Measurements from ENCODE around the gene FURIN. TPM values are rescaled to one million over a fixed set of nuclear protein-coding genes. Genes with fewer than 3 reads are reported as not detected.
"Not testable (repeated sequence)": the region's sequence is repeated elsewhere in the genome, so short reads cannot be mapped to it uniquely, and the experiment has no call there.

FURIN gene
- polyA plus RNA-seq, 5 donors = 44.3 to 73.3 (median 57.5) TPM

DNA sequence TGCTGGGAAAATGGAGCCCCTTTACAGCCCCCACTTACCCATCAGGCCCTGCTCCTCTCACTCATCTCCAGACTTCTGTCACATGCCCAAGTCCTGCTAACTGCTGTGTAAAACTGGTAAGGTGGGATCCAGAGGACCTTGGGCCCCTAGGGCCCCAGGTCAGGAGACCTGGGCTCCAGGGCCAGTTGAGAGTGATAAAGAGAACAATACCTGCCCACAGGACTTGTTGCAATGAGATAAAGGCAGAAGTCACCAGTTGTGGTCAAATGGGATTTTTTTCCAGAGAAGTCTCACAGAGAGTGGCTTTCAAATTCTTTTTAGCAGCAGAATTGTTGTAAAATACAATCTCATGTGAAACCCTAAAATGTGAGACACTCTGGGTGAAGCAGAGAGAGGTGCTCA lies 753 bp downstream of the FURIN start:
- no peak for DNase-seq

DNA sequence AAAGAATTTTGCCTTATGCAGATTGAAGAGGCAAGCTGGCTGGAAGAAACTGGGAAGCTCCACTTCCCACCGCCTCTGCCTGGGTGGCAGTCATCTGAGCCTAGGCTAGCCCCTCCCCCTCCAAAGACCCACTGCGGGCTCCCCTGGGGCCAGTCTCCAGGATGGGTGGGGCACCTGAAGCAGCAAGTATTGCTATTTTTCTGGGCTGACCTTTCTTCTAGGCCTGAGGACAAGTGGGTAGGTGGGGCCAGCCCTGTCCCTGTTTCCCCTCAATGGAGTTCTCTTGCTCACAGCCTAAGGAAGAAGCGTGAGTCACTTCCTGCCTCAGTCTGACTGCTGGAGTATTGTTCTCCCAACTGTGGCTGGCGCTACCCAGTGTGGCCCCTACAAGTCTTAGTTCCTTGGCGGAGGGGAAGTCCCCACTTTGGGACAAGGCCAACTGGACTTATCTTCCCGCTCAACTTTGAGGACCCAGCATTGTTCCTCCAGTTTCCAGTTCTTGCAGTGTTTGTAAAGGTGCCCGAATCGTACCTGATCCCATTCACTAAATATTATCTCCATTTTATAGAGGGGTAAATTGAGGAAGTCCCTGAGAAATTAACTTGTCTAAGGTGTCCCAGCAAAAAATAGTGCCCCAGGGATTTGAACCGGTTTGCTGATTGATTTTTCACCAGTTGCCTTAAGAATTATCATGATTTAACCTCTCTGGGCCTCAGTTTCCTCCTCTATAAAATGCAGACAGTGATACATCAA lies 1.4 kb downstream of the FURIN start:
- DNase-seq = no peak

DNA sequence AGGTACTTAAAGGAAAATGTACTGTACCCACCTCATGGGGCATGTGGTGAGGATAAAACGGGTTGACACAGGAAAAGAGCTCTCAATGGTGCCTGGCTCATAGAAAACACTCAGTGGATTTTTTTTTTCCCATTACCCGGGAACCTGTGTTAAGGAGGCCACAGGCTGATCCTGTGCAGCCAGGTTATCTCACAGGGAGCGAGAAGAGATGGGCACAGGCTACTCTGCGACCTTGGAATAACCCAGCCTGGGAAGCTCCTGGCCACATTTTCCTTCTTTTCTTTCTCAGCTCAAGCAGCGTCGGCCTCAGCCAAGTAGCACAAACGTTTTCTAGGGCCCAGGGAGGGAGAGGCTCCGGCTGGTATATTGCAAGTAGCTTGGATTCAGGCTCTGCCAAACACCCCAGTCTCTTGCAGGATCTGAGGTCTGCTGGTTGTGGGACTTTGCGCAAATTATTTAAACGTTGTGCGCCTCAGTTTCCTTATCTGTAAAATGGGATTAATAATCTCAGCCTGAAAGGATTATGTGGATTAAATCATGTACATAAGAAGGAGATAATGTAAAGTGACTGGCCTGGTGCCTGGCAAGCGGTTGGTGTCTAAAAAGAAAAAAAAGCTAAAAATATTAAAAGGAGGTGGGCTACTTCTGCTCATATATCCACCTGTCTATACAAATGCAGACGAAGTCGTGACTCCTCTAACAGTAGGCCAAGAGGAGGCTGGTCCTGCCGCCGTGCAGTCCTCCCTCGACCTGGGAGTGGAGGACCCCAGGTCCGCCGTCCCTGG lies 2.2 kb downstream of the FURIN start:
- DNase-seq = no peak

DNA sequence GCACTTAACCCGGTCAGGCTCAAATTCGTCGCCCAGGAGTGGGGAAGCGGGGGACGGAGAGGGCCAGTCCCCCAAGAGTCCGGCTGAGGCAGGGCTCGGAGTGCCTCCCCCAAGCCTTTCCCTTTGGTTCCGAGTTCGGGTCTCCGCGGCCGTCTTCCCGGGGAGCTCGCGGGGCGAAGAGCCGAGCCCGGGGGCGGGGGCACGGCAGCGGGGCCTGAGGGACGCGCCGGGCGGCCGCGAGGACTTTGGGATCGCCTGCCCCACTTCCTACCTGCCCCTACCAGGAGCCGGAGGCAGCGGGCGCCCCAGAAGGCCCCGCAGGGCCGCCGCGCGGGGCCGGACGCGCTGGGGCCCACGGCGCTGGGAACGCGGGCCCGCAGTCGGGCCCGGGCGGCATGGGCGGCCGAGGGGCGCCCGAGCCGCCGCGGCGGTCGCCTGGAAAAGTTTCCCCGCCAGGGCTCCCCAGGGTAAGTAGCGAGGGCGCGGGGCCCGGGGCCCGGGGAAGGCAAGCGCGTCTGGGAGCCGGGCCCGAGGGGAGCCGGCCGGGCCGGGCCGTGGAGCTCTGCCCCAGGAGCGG lies 2.8 kb downstream of the FURIN start:
- no peak for DNase-seq

DNA sequence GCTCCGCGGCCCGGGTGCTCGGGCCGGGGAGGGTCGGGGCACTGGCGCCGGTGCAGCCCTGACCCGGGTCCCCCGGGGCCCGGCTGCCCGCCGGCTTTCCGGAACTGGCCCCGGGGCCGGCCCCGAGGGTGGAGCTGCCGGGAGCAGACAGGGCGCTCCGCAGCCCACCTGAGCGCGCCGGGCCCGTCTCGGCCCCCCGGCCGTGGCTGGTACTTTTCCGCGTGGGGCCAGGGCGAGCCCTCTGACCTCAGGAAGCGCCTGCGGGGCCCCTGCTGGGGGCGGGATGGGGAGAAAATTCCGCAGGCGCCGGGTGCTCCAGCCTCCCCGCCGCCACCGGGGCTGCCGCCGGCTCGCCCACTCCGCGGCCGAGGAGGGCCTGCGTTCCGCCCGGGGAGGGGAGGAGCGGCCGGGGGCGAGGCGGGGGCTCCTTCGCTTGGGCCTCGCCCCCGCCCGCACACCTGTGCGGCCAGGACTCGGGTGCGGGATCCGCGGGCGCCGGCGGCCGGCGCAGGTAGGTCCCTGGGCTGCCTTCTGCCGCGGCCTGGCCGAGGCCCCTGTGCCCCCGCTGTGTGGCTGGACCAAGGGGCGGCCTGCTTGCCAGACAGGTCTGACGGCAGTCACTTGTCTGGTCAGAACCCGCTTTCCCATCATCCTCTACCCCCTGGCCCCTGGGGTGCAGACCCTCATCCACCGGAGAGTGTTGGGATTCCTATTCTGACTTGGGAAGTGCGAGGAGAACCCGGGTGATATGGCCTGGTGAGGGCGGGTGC lies 3.5 kb downstream of the FURIN start:
- DNase-seq = no peak

DNA sequence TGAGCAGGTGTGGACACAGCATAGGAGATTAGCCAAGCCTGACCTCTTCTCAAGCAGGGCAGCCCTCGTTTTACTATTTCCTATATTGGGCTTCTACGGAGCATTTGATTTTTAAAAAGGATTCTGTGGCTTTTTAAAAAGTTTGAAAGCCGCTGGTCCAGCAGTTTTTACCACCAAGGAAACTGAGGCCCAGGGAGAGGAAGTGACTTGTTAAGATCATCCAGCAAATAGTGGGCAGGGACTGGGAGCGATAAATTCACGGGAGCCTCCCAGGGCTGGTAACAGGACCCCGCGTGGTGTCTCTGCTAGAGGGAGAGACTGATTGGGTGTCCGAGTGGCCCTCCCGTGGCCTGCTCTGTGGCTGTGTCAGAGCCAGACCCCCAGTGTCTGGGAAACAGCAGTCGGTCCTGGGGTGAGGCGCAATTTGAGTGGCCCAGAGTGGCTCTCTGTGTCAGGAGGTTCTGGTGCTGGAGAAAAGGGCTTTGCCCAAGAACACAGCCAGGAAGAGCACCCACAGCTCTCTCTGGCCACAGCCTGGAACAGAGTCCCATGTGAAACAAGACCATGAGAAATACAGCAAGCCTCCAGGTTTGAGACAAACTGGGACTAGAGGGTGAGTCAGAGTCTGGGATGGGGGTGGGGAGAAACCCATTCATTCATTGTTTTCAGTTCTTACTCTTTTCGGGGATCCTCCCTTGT lies 4.2 kb downstream of the FURIN start:
- no peak for DNase-seq

DNA sequence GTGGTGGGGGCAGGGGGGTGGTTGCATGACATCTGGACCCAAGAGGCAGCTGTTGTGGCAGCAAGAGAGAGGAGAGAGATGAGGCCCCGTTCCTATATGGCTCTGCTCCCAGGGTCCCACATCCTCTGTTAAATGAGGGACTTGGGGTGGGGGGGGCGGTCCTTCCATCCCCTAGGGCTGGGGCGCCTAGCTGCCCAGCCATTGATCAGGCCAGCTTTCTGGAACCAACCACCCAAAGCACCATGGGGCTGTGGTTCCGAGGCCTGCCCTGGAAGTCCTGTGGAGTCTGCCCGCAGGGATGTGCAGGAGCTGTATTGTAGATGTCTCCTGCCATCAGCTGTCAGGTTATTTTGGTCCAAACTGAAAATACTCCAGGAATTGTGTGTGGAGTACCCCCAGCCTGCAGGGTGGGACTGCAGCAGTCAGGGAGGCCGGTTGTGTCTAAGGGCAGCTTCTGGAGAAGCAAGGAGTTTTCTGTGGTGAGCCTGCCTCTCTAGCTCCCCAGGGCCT lies 5.2 kb downstream of the FURIN start:
- DNase-seq = no peak

DNA sequence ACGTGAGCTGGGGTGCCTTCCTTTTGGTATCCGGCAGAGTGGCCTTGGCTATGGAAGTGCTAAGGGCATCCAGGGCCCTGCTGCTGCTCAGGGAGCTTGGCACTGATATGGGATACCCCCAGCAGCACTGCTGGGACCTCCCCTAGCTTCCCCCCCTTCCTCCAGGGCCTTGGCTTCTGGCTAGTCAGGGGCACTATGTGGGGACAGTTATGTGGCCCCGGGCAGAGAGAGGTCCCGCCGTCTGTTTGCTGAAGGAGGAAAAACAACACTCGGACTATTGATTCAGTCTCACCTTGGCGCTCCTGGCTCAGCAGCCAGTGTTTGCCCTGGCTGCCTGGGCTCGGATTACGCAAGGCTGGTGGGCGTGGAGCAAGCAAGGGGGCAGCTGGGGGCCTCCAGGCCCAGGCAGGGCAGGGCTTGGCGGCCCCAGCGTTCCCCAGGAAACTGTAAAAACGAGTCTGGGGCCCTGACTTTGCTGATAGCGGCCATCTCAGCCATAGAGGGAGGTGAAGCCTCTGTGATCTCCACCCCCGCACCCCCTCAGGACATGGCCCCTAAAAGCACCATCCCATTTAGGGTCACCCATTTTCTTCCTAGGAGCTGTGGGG lies 5.7 kb downstream of the FURIN start:
- DNase-seq = no peak

DNA sequence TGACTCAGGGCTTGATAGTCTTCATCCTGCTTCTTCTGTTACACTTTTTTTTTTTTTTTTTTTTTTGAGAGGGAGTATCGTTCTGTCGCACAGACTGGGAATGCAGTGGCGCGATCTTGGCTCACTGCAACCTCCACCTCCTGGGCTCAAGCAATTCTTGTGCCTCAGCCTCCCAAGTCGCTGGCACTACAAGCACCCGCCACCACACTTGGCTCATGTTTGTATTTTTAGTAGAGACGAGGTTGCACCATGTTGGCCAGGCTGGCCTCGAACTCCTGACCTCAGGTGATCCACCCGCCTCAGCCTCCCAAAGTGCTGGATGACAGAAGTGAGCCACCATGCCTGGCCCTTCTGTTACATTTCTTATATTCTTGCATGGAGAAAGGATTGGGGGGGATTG lies 6.6 kb downstream of the FURIN start:
- not testable (repeated sequence) for DNase-seq

DNA sequence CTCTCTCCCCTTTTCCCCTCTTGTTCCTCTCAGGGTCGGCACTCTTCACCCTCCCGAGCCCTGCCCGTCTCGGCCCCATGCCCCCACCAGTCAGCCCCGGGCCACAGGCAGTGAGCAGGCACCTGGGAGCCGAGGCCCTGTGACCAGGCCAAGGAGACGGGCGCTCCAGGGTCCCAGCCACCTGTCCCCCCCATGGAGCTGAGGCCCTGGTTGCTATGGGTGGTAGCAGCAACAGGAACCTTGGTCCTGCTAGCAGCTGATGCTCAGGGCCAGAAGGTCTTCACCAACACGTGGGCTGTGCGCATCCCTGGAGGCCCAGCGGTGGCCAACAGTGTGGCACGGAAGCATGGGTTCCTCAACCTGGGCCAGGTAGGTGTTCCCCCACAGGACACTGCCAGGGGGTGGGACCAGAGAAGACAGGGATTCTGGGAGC lies 7.2 kb downstream of the FURIN start:
- no peak for DNase-seq

DNA sequence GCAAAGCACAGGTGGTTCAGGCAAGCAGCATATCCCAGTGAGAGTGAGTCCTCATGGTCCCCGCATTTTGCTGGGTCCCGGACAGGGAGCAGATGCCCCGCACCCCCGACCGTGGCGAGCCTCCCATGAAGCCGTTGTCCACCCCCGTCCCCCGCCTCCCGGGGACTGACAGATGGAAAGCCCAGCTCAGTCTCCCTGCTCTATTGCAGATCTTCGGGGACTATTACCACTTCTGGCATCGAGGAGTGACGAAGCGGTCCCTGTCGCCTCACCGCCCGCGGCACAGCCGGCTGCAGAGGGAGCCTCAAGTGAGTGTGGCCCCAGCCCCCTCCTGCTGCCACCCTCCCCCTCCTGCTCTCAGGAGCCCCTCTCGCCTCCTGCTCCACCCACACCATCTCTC lies 7.7 kb downstream of the FURIN start:
- no peak for DNase-seq

DNA sequence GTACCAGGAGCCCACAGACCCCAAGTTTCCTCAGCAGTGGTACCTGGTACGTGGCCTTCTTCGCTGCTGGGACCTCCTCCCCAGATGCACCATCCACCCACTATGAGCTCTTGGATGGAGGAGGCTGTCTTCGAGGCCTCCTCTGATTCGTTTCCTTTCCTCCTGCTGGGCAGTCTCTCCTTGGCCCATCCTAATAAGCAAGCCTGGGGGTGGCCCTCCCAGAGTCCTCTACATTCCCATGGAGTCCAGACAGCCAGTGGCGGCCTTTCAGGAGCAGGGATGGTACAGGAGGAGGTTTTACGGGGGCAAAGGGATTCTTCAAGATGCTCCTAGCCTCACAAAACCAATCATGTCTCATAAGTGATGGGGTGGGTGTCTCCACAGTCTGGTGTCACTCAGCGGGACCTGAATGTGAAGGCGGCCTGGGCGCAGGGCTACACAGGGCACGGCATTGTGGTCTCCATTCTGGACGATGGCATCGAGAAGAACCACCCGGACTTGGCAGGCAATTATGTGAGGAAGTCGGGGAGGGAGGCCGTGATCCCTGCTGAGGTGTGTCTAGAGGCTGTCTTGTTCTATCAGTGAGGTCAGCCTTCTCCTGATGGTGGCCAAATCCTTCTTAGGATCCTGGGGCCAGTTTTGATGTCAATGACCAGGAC lies 8.3 kb downstream of the FURIN start:
- no peak for DNase-seq

DNA sequence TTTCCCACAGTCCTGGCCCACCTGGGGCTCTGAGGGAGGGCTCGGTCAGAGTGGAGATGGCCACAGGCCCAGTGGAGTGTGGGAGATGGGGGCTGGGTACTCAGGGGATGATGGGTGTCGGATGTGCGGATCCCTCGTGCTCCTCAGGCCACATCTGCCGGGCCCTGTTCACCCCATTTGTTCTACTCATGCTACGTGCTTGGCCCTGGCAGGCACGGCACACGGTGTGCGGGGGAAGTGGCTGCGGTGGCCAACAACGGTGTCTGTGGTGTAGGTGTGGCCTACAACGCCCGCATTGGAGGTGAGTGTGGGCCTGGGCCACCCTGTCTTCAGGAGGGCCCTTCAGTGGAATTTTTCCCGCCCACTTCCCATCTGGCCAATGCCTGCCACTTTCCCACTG lies 8.9 kb downstream of the FURIN start:
- no peak for DNase-seq

DNA sequence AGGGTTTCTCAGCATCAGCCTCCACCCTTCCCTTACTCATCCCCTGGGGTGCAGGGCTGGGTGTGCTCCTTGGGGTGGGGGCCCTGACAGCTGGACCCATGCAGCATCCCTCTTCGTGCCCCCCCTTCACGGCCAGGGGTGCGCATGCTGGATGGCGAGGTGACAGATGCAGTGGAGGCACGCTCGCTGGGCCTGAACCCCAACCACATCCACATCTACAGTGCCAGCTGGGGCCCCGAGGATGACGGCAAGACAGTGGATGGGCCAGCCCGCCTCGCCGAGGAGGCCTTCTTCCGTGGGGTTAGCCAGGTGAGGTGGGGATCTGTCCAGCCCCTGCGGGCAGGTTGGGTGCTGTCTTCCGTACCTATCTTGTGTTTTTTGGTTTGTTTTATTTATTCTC lies 9.6 kb downstream of the FURIN start:
- no peak for DNase-seq

DNA sequence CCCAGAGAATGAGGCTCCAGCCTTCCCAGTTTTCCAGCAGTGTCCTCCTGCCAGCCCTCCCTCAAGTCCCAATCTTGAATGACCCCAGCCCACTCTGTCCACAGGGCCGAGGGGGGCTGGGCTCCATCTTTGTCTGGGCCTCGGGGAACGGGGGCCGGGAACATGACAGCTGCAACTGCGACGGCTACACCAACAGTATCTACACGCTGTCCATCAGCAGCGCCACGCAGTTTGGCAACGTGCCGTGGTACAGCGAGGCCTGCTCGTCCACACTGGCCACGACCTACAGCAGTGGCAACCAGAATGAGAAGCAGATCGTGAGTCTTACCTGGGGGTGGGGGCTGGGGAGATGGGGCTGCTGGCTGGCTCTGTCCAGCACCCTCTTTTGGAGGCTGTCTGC lies 10.3 kb downstream of the FURIN start:
- DNase-seq = no peak

DNA sequence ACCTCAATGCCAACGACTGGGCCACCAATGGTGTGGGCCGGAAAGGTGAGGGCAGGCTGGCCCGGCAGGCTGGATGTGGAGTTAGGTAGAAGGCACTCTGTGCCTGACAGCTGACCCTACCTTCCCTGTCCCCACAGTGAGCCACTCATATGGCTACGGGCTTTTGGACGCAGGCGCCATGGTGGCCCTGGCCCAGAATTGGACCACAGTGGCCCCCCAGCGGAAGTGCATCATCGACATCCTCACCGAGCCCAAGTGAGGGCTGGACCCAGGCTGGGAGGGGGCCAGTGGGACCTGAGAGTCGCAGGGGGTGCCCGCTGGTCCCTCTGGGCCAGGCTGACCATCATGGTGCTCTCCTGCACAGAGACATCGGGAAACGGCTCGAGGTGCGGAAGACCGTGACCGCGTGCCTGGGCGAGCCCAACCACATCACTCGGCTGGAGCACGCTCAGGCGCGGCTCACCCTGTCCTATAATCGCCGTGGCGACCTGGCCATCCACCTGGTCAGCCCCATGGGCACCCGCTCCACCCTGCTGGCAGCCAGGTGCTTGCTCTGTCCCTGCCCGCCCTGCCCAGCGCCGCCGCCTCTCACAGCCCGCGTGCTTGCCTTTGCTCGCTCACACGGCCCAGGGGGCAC lies 11.5 kb downstream of the FURIN start:
- no peak for DNase-seq

DNA sequence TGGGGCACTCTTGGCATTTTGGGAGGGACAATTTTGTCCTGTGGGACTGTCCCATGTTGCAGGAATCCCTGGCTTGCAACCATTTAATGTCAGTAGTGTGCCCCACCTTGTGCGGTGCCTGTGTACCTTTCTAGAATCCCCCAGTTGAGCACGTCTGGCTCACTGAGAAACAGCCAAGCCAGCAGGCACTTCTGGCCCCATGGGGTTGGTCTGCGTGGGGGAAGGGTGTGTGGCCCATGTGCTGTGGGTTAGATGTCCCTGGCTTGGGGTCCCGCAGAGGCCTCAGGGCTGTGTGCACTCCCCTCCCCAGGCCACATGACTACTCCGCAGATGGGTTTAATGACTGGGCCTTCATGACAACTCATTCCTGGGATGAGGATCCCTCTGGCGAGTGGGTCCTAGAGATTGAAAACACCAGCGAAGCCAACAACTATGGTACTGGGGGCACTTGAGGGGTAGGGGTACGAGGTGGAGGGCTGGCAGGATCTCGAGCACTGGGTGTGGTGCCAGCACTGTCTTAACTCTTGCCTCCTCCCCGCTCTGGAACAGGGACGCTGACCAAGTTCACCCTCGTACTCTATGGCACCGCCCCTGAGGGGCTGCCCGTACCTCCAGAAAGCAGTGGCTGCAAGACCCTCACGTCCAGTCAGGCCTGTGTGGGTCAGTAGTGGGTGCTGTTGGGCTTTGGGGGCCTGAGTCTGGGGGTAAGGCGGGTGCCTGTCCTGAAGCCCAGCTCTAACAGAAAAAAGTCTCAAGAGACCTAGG lies 12.2 kb downstream of the FURIN start:
- no peak for DNase-seq

DNA sequence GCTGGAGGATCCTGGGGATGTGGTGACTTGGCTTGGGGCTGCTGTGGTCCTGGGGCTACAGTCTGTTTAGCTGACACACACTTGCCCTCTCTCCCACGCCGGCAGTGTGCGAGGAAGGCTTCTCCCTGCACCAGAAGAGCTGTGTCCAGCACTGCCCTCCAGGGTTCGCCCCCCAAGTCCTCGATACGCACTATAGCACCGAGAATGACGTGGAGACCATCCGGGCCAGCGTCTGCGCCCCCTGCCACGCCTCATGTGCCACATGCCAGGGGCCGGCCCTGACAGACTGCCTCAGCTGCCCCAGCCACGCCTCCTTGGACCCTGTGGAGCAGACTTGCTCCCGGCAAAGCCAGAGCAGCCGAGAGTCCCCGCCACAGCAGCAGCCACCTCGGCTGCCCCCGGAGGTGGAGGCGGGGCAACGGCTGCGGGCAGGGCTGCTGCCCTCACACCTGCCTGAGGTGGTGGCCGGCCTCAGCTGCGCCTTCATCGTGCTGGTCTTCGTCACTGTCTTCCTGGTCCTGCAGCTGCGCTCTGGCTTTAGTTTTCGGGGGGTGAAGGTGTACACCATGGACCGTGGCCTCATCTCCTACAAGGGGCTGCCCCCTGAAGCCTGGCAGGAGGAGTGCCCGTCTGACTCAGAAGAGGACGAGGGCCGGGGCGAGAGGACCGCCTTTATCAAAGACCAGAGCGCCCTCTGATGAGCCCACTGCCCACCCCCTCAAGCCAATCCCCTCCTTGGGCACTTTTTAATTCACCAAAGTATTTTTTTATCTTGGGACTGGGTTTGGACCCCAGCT lies 13.0 kb downstream of the FURIN start:
- no peak for DNase-seq
